ENCODE measurements around the gene ST6GALNAC6.

DNA sequence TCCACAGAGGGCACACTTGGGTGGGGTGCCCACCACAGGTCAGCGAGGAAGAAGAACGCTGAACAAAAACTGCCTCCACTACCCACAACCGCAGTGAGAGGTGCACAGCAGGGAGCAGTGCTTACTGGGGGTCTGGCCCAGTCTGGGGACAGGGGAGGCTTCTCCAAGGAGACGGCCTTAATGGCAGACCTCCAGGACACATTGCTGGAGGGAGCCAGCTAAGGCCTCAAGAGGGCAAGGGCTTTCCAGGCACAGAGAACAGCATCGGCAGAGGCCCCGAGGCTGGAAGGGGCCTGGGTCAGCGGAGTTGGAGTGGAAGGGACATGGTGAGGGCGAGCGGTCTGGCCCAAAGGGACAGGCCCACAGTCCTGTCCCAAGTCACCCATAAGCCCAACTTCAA, 46.5 kb upstream of the ST6GALNAC6 start:
- TF ChIP-seq GATA2 (IDR thresholded peaks at IDR 0.05; ENCODE audit: low read depth, low read length) (no peak), GATA3 (IDR thresholded peaks at IDR 0.05; ENCODE audit: low read depth, low read length) (no peak)
